M059J (cell line): Measurements from ENCODE around the gene HLA-DRB5. TPM values are rescaled to one million over a fixed set of nuclear protein-coding genes. Genes with fewer than 3 reads are reported as not detected.
"Not testable (repeated sequence)": the region's sequence is repeated elsewhere in the genome, so short reads cannot be mapped to it uniquely, and the experiment has no call there.

Experiments used
- DNase-seq: peaks from one replicate; pipeline ENCODE4 v3.0.0-alpha.2; 2012; ENCODE audit warnings: low read depth
- total RNA-seq: library from RNA; depleted of rRNA; stranded (reverse); fragments of >200 nt; shearing (Covaris generic); gene quantifications from 2 replicates; pipeline ENCODE4 v1.2.3, GENCODE V29; 2014; rRNA removed

Gene HLA-DRB5
- not detected in 2 replicates for total RNA-seq

- peak; percentile 3 for DNase-seq
Observed at GRCh38 chr6:32529697-32530430, at the start of gene HLA-DRB5. Gene HLA-DRB5 (minus strand): TSS chr6:32530287. CDS start chr6:32530224, 63 bp downstream.

DNA sequence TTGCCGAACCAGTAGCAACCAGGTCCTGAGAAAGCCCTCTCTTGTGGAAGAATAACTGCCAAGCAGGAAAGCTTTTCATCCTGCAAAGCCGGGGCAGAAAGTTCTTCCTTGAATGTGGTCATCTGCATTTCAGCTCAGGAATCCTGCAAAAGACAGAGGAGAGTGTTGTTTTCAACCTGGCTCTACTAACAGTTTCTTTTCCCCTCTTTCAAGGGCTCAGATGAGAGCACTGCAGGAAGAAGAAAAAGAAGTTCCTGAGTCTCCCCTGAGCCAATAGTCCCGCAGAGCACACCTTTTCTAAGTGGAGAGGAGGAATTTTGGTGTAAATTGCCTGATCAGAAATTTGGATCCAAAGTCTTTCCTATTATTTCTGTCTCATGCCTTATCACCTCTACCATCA is 48.9 kb upstream of the HLA-DRB5 start:
- no peak for DNase-seq

GRCh38 chr6:32577493-32577892 is 47.4 kb upstream of the HLA-DRB5 start:
- not testable (repeated sequence) for DNase-seq

GRCh38 chr6:32576250-32576649 is 46.2 kb upstream of the HLA-DRB5 start:
- no peak for DNase-seq

- DNase-seq = no peak
Observed at GRCh38 chr6:32570363-32570905, 40.3 kb upstream of the HLA-DRB5 start.

DNA sequence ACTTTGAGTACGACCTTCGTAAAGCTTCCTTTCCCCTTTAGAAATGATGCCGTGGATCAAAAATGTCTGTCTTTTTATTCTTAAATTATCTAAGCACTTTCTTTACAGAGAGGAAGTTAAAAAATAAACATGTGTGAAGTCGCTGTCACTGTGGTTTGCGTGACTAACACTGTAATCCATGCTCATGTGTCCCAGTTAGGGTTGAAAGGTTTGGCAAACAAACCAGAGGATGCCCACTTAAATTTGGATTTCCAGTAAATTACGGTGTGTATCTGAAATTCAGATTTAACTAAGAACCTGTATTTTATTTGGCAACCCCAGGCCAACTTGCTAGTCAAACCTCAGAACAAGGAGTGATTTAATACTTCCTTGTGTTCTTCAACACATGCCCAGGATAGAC is 38.5 kb upstream of the HLA-DRB5 start:
- no peak for DNase-seq

GRCh38 chr6:32566957-32567356 is 36.9 kb upstream of the HLA-DRB5 start:
- no peak for DNase-seq

DNA sequence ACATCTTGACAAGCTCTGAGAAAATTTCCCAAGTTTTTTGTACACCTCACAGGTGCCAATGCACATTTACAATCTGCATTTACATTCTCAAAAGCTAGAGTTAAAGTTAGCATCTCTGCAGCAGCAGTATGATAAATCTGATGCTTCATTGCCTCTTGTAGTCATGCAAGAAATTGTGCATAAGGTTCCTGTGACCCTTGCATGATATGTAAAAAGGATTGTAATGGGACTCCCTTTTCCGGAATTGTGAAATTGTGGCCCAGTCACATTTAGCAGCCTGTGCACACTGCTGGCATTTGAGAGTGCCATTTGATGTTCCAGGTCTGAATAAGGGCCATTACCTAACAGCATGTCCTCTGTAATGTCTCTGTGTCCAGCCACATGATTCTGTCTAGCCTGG is 35.4 kb upstream of the HLA-DRB5 start:
- DNase-seq = no peak

DNA sequence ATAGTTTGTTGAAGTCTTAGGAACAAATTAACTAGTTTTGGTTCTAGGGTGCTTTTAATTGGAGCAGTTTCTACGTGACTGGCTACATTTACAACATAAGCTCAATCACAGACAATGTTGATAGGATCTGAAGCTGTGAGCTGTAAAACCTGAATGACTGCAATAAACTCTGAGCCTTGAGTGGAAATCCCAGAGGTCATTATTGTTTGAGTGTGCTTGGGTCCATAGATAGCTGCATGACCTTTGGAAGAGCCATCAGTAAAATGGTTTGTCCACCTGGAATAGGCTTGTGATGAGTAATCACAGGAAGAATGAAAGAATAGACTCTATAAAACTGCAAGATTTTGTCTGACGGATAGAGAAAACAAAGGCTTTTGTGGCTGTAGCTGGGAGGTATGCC is 32.9 kb upstream of the HLA-DRB5 start:
- no peak for DNase-seq

GRCh38 chr6:32559747-32560146 is 29.7 kb upstream of the HLA-DRB5 start:
- no peak for DNase-seq

GRCh38 chr6:32558426-32559057 is 28.5 kb upstream of the HLA-DRB5 start:
- DNase-seq = no peak

DNA sequence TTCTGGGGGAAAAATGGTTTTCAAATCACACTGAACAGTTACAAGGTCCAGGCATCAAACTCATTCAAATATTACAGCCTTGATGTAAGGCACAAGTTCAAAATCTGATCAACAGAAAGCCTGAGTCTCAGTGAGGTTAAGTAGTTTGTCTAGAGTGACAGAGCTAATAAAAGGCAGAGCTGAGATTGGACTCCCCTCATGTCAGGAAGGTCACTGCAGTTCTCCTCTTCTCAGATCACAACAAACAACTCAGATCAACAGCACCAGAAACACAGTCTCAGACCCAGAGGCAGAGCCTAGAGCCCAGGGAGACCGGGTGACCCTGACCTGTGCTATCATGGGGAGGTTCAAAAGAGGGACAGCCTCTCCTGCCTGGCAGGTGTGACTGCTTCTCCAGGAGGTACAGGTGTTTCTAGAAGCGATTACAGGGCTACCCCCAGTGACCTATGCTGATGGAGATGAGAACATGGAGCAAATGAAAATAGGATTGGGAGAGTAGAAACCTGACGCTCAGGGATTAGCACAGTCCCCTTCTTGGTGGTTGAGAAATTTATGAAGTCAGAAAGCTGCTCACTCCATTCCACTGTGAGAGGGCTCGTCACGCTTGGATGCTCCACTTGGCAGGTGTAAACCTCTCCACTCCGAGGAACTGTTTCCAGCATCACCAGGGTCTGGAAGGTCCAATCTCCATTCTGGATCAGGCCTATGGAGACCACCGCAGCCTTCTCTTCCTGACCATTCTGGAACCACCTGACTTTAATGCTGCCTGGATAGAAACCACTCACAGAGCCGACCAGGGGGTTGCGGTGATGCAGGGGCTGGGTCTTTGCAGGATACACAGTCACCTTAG is 24.3 kb upstream of the HLA-DRB5 start:
- no peak for DNase-seq

- DNase-seq = no peak
Observed at GRCh38 chr6:32553037-32553742, 23.1 kb upstream of the HLA-DRB5 start.

- no peak for DNase-seq
Observed at GRCh38 chr6:32551410-32551809, 21.3 kb upstream of the HLA-DRB5 start.

DNA sequence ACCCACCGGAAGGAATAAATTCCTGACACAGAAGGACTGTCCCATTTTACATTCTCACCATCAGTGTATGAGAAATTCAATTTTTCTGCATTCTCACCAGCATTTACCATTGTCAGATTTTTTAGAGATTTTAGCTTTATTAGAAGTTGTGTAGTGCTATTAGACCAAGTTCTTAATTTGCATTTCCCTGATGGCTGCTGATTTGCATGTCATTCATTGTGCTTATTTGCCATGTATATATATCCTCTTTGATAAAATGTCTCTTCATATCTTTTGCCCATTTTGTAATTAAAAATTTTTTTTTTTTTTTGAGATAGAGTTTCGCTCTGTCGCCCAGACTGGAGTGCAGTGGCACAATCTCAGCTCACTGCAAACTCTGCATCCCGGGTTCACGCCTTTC is 9.8 kb upstream of the HLA-DRB5 start:
- no peak for DNase-seq

DNA sequence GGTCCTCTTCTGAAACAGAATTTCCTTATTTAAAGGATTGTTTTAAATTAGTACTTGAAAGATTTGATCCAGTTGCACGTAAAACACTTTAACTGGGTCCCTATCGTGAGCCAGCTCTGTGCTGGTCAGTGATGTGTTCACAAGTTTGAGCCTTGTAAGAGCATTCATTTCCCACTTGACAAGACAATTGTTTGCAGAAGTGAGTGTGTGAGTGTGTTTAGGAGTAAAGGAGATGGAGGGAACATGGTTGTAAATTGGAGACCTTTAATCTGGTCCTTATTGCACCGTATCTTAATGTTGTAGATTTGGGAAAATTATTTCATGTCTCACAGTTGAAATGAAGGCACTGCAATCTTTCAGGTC is 325 bp upstream of the HLA-DRB5 start:
- not testable (repeated sequence) for DNase-seq

GRCh38 chr6:32522302-32523047 is 7.6 kb downstream of the HLA-DRB5 start:
- no peak for DNase-seq

DNA sequence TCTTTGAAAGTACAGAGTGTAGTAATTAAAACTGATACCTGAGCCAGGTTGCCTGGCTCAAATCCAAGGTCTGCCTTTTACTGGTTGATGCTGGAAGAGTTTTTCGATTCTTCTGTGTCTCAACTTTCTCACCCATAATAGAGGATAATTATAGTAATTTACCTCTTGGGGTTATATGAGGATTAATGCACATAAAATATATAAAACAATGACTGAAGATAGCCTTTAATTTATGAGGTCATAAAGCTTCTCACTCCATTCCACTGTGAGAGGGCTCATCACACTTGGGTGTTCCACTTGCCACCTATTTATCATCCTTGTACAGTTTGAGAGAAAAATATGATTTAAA is 10.2 kb downstream of the HLA-DRB5 start:
- no peak for DNase-seq

DNA sequence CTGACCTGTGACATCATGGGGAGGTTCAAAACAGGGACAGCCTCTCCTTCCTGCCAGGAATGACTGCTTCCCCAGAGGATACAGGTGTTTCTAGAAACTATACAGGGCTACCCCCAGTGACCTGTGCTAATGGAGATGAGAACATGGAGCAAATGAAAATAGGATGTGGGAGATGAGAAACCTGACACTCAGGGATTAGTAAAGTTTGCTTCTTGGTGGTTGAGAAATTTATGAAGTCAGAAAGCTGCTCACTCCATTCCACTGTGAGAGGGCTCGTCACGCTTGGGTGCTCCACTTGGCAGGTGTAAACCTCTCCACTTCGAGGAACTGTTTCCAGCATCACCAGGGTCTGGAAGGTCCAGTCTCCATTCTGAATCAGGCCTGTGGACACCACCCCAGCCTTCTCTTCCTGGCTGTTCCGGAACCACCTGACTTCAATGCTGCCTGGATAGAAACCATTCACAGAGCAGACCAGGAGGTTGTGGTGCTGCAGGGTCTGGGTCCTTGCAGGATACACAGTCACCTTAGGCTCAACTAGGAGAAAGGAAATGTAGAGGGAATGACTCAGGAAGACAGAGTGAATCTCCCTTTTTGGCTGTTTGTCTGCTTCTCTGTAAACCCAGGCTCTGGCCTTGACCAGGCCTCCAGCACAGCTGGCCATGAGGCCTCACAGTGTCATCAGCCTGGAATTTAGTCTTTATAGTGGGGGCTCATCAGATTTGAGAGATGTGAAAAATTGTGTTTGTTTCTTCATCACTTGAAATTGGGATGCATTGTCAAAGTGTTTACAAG is 10.8 kb downstream of the HLA-DRB5 start:
- no peak for DNase-seq
